HepG2 (cell line): ENCODE measurements around the gene ZNF644. TPM values are rescaled to one million over a fixed set of nuclear protein-coding genes. Genes with fewer than 3 reads are reported as not detected.
A peak's percentile ranks its signal among the peaks of the same experiment; 100 is the strongest.

Experiments
- BCL6 ChIP-seq: IDR thresholded peaks from 2 replicates; pipeline ENCODE4 v1.6.1; 2016; ENCODE audit warnings: missing genetic modification reagents, missing compliant biosample characterization
- CBX2 ChIP-seq, 2 experiments: fragments of 200-600 bp in 1 of 2; sonication (generic); formaldehyde crosslinking in 1 of 2; IDR thresholded peaks; 2 replicates each; pipeline versions ENCODE4 v1.7.0 to v1.8.1; 2018 to 2022; ENCODE audit warnings: low read depth in 2 of 2, low read length in 1 of 2, mild to moderate bottlenecking in 1 of 2, missing genetic modification reagents in 1 of 2
- EEA1 ChIP-seq: sonication (generic); formaldehyde crosslinking; IDR thresholded peaks from 2 replicates; pipeline ENCODE4 v1.5.1; 2020; ENCODE audit warnings: mild to moderate bottlenecking, missing genetic modification reagents, borderline replicate concordance
- POGZ ChIP-seq: sonication (generic); formaldehyde crosslinking; IDR thresholded peaks from 2 replicates; pipeline ENCODE4 v1.4.0; 2020; ENCODE audit warnings: mild to moderate bottlenecking, missing genetic modification reagents
- POLR2G ChIP-seq: fragments of 200-400 bp; formaldehyde crosslinking; IDR thresholded peaks from 2 replicates; pipeline ENCODE4 v1.6.1; 2018; ENCODE audit warnings: mild to moderate bottlenecking, low read depth, low read length, moderate library complexity
- TAF1 ChIP-seq: sonication (generic); formaldehyde crosslinking; IDR thresholded peaks from 2 replicates; pipeline ENCODE4 v1.4.0; 2020; ENCODE audit warnings: missing genetic modification reagents
- ZBTB4 ChIP-seq: sonication (generic); formaldehyde crosslinking; IDR thresholded peaks from 2 replicates; pipeline ENCODE4 v1.4.0; 2020; ENCODE audit warnings: missing genetic modification reagents, mild to moderate bottlenecking, borderline replicate concordance
- ZNF160 ChIP-seq: sonication (generic); formaldehyde crosslinking; IDR thresholded peaks from 2 replicates; pipeline ENCODE4 v1.8.0; 2022; ENCODE audit warnings: mild to moderate bottlenecking, inconsistent platforms, missing genetic modification reagents
- ZNF17 ChIP-seq: sonication (generic); formaldehyde crosslinking; IDR thresholded peaks from 2 replicates; pipeline ENCODE4 v1.5.0; 2020; ENCODE audit warnings: mild to moderate bottlenecking, missing genetic modification reagents
- ZNF674 ChIP-seq: sonication (generic); formaldehyde crosslinking; IDR thresholded peaks from 2 replicates; pipeline ENCODE4 v1.5.0; 2020; ENCODE audit warnings: low read depth, mild to moderate bottlenecking, missing genetic modification reagents
- polyA plus RNA-seq, 8 experiments: library from polyadenylated mRNA; depleted of rRNA in 3 of 8; stranded (reverse) in 7 of 8; unstranded in 1 of 8; fragments of >200 nt; fragmentation: Illumina TruSeq in 4 of 8; extraction: Trizol in 4 of 8; gene quantifications; 2 replicates each; pipeline versions ENCODE4 v1.2.1 to v1.2.3, GENCODE V29; 2011 to 2016; ENCODE audit warnings: low read depth in 4 of 8, missing spikeins in 1 of 8, mixed read lengths in 1 of 8; ENCODE audit not compliant: insufficient read depth in 1 of 8
- total RNA-seq, 5 experiments: library from RNA; depleted of rRNA; stranded (reverse); fragments of >200 nt; fragmentation: Illumina TruSeq; extraction: Trizol; gene quantifications; 2 replicates each; pipeline ENCODE4 v1.2.3, GENCODE V29; 2016; ENCODE audit warnings: low read depth in 1 of 5
- TF ChIP-seq, protein P1 (sequence below): sonication (generic); formaldehyde crosslinking; IDR thresholded peaks from 2 replicates; pipeline ENCODE4 v1.4.0; 2020; ENCODE audit warnings: missing genetic modification reagents
- TF ChIP-seq, protein P2 (sequence below): sonication (generic); formaldehyde crosslinking; IDR thresholded peaks from 2 replicates; pipeline ENCODE4 v1.5.0; 2020; ENCODE audit warnings: mild to moderate bottlenecking, missing genetic modification reagents, borderline replicate concordance
- TF ChIP-seq, protein P3 (sequence below): sonication (generic); formaldehyde crosslinking; IDR thresholded peaks from 2 replicates; pipeline ENCODE4 v1.8.1; 2023; ENCODE audit warnings: missing genetic modification reagents, mild to moderate bottlenecking, borderline replicate concordance

The ZNF644 gene
- total and polyA plus RNA-seq, 2 of the 13 experiments (the other 11 are each of a cell fraction or from before 2014, with no cell fraction given): 17.7 to 51.7 TPM

DNA sequence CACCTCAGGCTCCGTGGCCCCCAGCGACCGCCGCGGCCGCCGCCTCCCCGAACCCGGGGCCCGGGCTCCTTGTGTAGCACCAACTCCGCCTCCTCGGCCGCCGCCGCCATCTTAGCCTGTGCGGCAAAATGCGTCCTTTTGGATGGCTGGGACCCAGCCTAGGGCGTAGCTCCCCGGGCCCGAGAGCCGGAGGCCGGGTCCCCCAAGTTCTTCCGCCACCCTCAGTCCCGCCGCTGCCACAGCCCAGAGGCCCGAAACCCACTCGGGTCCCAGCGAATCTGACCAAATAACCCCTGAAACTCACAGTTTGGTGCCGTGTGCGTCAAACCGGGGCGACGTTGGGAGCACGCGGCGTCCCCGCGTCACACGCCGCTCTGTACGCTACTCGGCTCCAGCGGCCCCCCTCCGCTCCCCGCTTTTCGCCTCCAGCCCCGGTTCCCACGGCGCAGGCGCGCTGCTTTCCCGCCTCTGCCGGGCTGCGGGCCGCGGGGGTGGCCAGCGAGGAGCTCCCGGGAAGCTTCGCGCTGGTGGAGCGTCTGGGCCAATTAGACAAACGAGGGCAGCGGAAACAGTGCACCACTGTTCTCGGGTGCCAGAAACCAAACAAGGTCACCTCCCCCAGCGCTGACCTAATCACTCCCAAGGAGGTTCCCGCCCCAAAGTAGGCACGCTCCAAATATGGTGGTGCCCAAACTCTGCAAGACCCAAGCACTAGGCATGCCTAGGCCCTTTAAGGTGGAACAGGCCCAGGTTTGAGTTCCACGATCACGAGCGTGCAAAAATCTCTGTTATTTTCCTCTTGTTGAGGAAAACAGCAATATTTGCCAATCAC, at the start of gene ZNF644 (continued):
- TF ChIP-seq, protein P1, sequence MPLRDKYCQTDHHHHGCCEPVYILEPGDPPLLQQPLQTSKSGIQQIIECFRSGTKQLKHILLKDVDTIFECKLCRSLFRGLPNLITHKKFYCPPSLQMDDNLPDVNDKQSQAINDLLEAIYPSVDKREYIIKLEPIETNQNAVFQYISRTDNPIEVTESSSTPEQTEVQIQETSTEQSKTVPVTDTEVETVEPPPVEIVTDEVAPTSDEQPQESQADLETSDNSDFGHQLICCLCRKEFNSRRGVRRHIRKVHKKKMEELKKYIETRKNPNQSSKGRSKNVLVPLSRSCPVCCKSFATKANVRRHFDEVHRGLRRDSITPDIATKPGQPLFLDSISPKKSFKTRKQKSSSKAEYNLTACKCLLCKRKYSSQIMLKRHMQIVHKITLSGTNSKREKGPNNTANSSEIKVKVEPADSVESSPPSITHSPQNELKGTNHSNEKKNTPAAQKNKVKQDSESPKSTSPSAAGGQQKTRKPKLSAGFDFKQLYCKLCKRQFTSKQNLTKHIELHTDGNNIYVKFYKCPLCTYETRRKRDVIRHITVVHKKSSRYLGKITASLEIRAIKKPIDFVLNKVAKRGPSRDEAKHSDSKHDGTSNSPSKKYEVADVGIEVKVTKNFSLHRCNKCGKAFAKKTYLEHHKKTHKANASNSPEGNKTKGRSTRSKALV: peak; percentile 84; the same call in 1 of the 2 replicates
- TF ChIP-seq ZNF160 (CRISPR knock-in tag) (peak; percentile 88; the same call in 1 of the 2 replicates), CBX2 (IDR thresholded peaks at IDR 0.05; ENCODE audit: low read depth, low read length) (no peak), CBX2 (CRISPR knock-in tag; IDR thresholded peaks at IDR 0.05; ENCODE audit: low read depth) (no peak), POLR2G (peak; percentile 84), BCL6 (CRISPR knock-in tag) (peak; percentile 41; the same call in 1 of the 2 replicates), ZNF17 (CRISPR knock-in tag) (0 out of 2 replicates have a peak, but pooled peaks have one; percentile 48), ZBTB4 (CRISPR knock-in tag) (peak; percentile 75; the same call in 1 of the 2 replicates), POGZ (peak; percentile 84), EEA1 (CRISPR knock-in tag) (peak; percentile 73; the same call in 1 of the 2 replicates), ZNF674 (CRISPR knock-in tag) (no peak), TAF1 (CRISPR knock-in tag) (peak; percentile 77)
- TF ChIP-seq, protein P2, sequence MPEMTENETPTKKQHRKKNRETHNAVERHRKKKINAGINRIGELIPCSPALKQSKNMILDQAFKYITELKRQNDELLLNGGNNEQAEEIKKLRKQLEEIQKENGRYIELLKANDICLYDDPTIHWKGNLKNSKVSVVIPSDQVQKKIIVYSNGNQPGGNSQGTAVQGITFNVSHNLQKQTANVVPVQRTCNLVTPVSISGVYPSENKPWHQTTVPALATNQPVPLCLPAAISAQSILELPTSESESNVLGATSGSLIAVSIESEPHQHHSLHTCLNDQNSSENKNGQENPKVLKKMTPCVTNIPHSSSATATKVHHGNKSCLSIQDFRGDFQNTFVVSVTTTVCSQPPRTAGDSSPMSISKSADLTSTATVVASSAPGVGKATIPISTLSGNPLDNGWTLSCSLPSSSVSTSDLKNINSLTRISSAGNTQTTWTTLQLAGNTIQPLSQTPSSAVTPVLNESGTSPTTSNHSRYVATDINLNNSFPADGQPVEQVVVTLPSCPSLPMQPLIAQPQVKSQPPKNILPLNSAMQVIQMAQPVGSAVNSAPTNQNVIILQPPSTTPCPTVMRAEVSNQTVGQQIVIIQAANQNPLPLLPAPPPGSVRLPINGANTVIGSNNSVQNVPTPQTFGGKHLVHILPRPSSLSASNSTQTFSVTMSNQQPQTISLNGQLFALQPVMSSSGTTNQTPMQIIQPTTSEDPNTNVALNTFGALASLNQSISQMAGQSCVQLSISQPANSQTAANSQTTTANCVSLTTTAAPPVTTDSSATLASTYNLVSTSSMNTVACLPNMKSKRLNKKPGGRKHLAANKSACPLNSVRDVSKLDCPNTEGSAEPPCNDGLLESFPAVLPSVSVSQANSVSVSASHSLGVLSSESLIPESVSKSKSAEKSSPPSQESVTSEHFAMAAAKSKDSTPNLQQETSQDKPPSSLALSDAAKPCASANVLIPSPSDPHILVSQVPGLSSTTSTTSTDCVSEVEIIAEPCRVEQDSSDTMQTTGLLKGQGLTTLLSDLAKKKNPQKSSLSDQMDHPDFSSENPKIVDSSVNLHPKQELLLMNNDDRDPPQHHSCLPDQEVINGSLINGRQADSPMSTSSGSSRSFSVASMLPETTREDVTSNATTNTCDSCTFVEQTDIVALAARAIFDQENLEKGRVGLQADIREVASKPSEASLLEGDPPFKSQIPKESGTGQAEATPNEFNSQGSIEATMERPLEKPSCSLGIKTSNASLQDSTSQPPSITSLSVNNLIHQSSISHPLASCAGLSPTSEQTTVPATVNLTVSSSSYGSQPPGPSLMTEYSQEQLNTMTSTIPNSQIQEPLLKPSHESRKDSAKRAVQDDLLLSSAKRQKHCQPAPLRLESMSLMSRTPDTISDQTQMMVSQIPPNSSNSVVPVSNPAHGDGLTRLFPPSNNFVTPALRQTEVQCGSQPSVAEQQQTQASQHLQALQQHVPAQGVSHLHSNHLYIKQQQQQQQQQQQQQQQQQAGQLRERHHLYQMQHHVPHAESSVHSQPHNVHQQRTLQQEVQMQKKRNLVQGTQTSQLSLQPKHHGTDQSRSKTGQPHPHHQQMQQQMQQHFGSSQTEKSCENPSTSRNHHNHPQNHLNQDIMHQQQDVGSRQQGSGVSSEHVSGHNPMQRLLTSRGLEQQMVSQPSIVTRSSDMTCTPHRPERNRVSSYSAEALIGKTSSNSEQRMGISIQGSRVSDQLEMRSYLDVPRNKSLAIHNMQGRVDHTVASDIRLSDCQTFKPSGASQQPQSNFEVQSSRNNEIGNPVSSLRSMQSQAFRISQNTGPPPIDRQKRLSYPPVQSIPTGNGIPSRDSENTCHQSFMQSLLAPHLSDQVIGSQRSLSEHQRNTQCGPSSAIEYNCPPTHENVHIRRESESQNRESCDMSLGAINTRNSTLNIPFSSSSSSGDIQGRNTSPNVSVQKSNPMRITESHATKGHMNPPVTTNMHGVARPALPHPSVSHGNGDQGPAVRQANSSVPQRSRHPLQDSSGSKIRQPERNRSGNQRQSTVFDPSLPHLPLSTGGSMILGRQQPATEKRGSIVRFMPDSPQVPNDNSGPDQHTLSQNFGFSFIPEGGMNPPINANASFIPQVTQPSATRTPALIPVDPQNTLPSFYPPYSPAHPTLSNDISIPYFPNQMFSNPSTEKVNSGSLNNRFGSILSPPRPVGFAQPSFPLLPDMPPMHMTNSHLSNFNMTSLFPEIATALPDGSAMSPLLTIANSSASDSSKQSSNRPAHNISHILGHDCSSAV (CRISPR knock-in tag): no peak
- TF ChIP-seq, protein P3, sequence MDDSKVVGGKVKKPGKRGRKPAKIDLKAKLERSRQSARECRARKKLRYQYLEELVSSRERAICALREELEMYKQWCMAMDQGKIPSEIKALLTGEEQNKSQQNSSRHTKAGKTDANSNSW: no peak
